Breast epithelium (tissue), 4 donors: ENCODE data around the gene ZNF487. TPM values are rescaled to one million over a fixed set of nuclear protein-coding genes. Genes with fewer than 3 reads are reported as not detected.
"Not testable (repeated sequence)": the region's sequence is repeated elsewhere in the genome, so short reads cannot be mapped to it uniquely, and the experiment has no call there.

Source experiments
- DNase-seq, 2 donors: peaks; one replicate each; pipeline ENCODE4 v3.0.0-alpha.2; 2019; ENCODE audit warnings: low spot score in 2 of 2
- H3K27ac ChIP-seq, 2 donors: fragments of 200-600 bp; sonication (generic) in 1 of 2; one replicate each; pipeline ENCODE4 v1.5.1; 2016 to 2019; ENCODE audit warnings: mild to moderate bottlenecking in 1 of 2
- H3K27me3 ChIP-seq, 2 donors: fragments of 200-600 bp; sonication (generic) in 1 of 2; one replicate each; pipeline versions ENCODE4 v1.5.1 to v1.6.0; 2017 to 2019; ENCODE audit warnings: control low read depth in 1 of 2, mild to moderate bottlenecking in 1 of 2
- H3K36me3 ChIP-seq: fragments of 200-600 bp; one replicate; pipeline ENCODE4 v1.5.1; 2019
- H3K4me1 ChIP-seq, 2 donors: fragments of 200-600 bp; sonication (generic); one replicate each; pipeline ENCODE4 v1.5.1; 2016 to 2019; ENCODE audit warnings: control low read depth in 1 of 2
- H3K4me3 ChIP-seq, 3 donors: fragments of 200-600 bp; sonication (generic); 1 replicate in 2 of 3; 2 replicates in 1 of 3; pipeline ENCODE4 v1.5.1; 2016 to 2019; ENCODE audit warnings: mild to moderate bottlenecking in 3 of 3, moderate library complexity in 2 of 3
- H3K9me3 ChIP-seq, 2 donors: fragments of 200-600 bp; sonication (generic) in 1 of 2; one replicate each; pipeline ENCODE4 v1.5.1; 2016 to 2019; ENCODE audit warnings: control low read depth in 1 of 2
- CTCF ChIP-seq, 3 donors: fragments of 450-650 bp; IDR thresholded peaks; one replicate each; pipeline ENCODE4 v1.5.1; 2016 to 2017; ENCODE audit warnings: antibody characterized with exemption in 3 of 3, mild to moderate bottlenecking in 3 of 3, moderate library complexity in 3 of 3
- POLR2A ChIP-seq: fragments of 450-650 bp; IDR thresholded peaks from one replicate; pipeline ENCODE4 v1.6.1; 2016; ENCODE audit warnings: antibody characterized with exemption, mild to moderate bottlenecking, moderate library complexity
- POLR2AphosphoS5 ChIP-seq, 3 donors: sonication (generic); formaldehyde crosslinking; IDR thresholded peaks; one replicate each; pipeline ENCODE4 v1.6.1; 2017; ENCODE audit warnings: antibody characterized with exemption in 3 of 3
- intact Hi-C: fragments of 100-400 bp; cut with DNase I; formaldehyde crosslinking; loops from one replicate; pipeline ENCODE4 v1.15.1; 2023; ENCODE audit warnings: low total_unique reads
- total RNA-seq, 3 donors: library from RNA; depleted of rRNA; stranded (reverse); fragments of >200 nt; gene quantifications; one replicate each; pipeline ENCODE4 v1.1.0, GENCODE V29; 2016

ZNF487 gene
- total RNA-seq, 3 donors from 2014 or later: 8.5 to 16.4 (median 12.8) TPM

- Histone ChIP-seq H3K4me3 (peak overlapping the region; percentile 50 to 64 (median 63)), H3K4me1 (no peaks in the 10 kb centered on the region), H3K9me3 (no peaks in the 10 kb centered on the region), H3K27ac (peak overlapping the region; percentile 90 to 94), H3K27me3 (no peaks in the 10 kb centered on the region), H3K36me3 (no peaks in the 10 kb centered on the region)
- DNase-seq: no peak
- intact Hi-C loops: loop anchor here (5.0 kb wide), 1 partner anchor 468 kb away; no protein-coding TSS in a partner anchor
- no peak for TF ChIP-seq POLR2AphosphoS5 (IDR thresholded peaks at IDR 0.05)
- TF ChIP-seq POLR2A: no peak
- no peak for TF ChIP-seq CTCF (IDR thresholded peaks at IDR 0.05)
Observed at GRCh38 chr10:43419997-43420368, 16.9 kb upstream of the ZNF487 start.

GRCh38 chr10:43420369-43421200 lies 16.3 kb upstream of the ZNF487 start:
- H3K4me3 ChIP-seq: peak overlapping the region; percentile 50 to 64 (median 63)
- intact Hi-C loops: loop anchor here (5.0 kb wide), 1 partner anchor 468 kb away; no protein-coding TSS in a partner anchor
- H3K27ac ChIP-seq: peak overlapping the region; percentile 90 to 94
- no peaks in the 10 kb centered on the region for H3K9me3 ChIP-seq
- peak; percentile 67 to 73 for DNase-seq
- no peaks in the 10 kb centered on the region for H3K4me1 ChIP-seq
- H3K36me3 ChIP-seq: no peaks in the 10 kb centered on the region
- no peak for TF ChIP-seq CTCF (IDR thresholded peaks at IDR 0.05)
- TF ChIP-seq POLR2A: peak; percentile 7
- peak; percentile 76 to 92 (median 81) for TF ChIP-seq POLR2AphosphoS5 (IDR thresholded peaks at IDR 0.05)
- H3K27me3 ChIP-seq: no peaks in the 10 kb centered on the region

GRCh38 chr10:43421201-43421507 lies 15.8 kb upstream of the ZNF487 start:
- Histone ChIP-seq H3K27me3 (no peaks in the 10 kb centered on the region), H3K36me3 (no peaks in the 10 kb centered on the region), H3K27ac (peak overlapping the region; percentile 90 to 94), H3K4me3 (peak overlapping the region; percentile 50 to 64 (median 63)), H3K4me1 (no peaks in the 10 kb centered on the region), H3K9me3 (no peaks in the 10 kb centered on the region)
- intact Hi-C loops: loop anchor here (5.0 kb wide), 1 partner anchor 469 kb away; no protein-coding TSS in a partner anchor
- no peak for DNase-seq
- TF ChIP-seq POLR2AphosphoS5 (IDR thresholded peaks at IDR 0.05) (no peak), CTCF (IDR thresholded peaks at IDR 0.05) (no peak), POLR2A (no peak)

- no peaks in the 10 kb centered on the region for H3K27me3 ChIP-seq
- H3K27ac ChIP-seq: peak overlapping the region; percentile 90 to 94
- no peak for DNase-seq
- no peaks in the 10 kb centered on the region for H3K9me3 ChIP-seq
- peak overlapping the region in 1 of 3 donors; percentile 63 for H3K4me3 ChIP-seq
- intact Hi-C loops: loop anchor here (5.0 kb wide), 1 partner anchor 469 kb away; no protein-coding TSS in a partner anchor
- TF ChIP-seq CTCF (IDR thresholded peaks at IDR 0.05) (no peak), POLR2AphosphoS5 (IDR thresholded peaks at IDR 0.05) (no peak), POLR2A (no peak)
- no peaks in the 10 kb centered on the region for H3K36me3 ChIP-seq
- H3K4me1 ChIP-seq: no peaks in the 10 kb centered on the region
Observed at GRCh38 chr10:43421519-43421918, 15.4 kb upstream of the ZNF487 start.

GRCh38 chr10:43421944-43422343 lies 15.0 kb upstream of the ZNF487 start:
- DNase-seq, H3K4me3 ChIP-seq, H3K27me3 ChIP-seq, H3K36me3 ChIP-seq, H3K9me3 ChIP-seq, H3K4me1 ChIP-seq: not testable (repeated sequence)
- H3K27ac ChIP-seq: peak overlapping the region; percentile 90 to 94
- intact Hi-C loops: loop anchor here (5.0 kb wide), 1 partner anchor 470 kb away; no protein-coding TSS in a partner anchor
